Activated CD8-positive, alpha-beta memory T cell treated with anti-CD3 and anti-CD28 coated beads, Interleukin-2, amount 50 U/mL, for 48 hours (primary cell): Measurements from ENCODE around the gene RTEL1.

Experiments
- DNase-seq: peaks from one replicate; pipeline ENCODE4 v3.0.0-alpha.2; 2020

The RTEL1 gene

GRCh38 chr20:63690003-63690897 lies 32.1 kb downstream of the RTEL1 start:
- DNase-seq, result no peak

DNA sequence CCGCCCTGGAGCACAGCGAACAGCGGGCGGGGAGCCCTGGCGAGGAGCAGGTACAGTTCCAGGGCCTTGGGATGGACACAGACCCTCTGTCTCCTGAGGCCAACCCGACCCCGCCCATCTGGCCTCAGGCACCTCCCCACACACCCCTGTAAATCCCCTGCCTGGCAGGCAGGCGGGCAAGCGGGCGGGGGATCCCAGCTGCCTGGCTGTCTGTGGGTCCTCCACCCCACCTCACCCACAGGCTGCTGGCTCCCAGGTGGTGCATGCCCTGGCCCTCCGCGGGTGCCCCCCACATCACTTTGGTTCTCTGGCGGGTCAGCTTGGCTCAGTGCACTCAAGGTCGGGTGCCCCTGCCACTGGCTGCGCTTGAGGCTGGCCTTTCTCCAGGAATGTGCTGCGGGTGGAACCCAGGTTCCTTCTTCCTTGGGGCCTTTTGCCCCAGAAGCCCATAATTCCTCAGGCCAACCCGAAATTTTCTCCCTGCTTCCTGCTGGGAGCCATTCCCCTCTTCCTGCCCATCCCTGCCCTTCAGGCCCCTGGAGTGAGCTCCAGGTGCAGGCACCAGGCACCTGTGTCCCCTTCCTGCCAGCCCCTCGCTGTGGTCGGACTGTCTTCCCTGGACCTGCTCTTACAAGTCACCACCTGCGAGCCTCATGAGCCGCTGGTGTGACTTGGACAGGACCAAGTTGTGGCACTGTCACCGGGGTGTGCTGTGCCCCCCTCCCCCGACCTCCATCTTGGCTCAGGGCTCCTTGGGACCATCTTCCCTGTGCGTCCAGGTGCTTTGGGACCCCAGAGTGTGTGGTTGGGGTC lies 33.0 kb downstream of the RTEL1 start:
- DNase-seq, result no peak

- DNase-seq, result no peak
These were observed 33.8 kb downstream of the RTEL1 start for GRCh38 chr20:63691711-63692435.

DNA sequence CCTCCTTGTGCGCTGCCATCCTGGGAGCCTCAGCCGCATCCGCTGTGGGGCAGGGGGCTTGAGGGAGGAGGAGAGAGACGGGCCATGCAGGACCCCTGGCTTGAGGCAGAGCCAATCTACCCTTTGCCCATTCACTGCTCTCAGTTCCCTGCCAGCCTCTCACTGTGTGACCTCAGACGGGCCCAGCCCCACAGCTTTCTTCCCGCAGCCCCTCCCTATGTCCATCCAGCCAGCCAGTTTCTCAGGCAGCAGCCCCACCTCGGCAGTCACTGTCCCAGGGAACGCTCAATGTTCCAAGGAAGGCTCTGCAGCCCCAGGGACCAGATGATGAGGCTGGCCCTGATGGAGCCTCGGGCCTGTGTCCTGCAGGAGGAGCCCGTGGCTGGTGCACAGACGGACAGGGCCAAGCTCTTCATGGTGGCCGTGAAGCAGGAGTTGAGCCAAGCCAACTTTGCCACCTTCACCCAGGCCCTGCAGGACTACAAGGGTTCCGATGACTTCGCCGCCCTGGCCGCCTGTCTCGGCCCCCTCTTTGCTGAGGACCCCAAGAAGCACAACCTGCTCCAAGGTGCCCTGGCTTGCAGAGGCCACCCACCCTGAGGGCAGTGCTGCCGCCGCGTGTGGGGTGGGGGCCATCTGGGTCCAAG lies 34.4 kb downstream of the RTEL1 start:
- no peak for DNase-seq

GRCh38 chr20:63693083-63693732 lies 35.1 kb downstream of the RTEL1 start:
- no peak for DNase-seq

DNA sequence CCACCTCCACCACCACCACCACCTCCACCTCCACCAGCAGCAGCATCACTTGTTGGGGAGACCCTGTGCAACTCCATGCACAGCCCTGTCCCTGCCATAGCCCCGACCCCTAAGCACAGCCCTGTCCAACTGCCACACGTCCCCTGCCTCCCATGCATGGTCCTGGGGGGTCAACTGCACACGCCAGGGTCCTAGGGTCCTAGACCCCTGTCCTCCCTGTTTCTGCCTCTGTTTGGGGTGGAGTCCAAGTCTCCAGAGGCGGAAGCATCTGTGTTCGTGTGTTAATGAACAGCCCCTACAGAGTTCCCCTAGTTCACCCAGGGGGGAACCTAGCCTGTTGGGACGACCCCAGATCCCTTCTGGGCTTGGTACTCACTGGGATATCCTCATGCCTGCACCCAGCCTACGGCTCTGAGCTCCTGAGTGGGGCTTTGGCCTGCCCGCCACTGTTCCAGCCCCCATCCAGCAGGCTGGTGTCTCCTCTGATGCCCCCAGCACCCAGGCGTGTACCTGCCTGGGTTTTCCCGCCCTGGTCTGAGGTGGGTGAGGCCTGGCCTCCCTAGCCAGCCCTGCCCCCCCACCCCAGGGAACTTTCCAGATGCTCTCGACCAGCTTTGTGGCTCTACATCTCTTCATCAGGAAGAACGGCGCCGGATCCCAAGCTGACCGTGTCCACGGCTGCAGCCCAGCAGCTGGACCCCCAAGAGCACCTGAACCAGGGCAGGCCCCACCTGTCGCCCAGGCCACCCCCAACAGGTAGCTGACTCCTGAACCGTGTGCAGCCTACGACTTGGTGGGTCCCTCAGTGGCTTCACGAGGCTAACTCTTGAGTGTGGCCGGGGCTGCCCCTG lies 35.8 kb downstream of the RTEL1 start:
- no peak for DNase-seq

- no peak for DNase-seq
These were observed 36.7 kb downstream of the RTEL1 start for GRCh38 chr20:63694584-63695423.

DNA sequence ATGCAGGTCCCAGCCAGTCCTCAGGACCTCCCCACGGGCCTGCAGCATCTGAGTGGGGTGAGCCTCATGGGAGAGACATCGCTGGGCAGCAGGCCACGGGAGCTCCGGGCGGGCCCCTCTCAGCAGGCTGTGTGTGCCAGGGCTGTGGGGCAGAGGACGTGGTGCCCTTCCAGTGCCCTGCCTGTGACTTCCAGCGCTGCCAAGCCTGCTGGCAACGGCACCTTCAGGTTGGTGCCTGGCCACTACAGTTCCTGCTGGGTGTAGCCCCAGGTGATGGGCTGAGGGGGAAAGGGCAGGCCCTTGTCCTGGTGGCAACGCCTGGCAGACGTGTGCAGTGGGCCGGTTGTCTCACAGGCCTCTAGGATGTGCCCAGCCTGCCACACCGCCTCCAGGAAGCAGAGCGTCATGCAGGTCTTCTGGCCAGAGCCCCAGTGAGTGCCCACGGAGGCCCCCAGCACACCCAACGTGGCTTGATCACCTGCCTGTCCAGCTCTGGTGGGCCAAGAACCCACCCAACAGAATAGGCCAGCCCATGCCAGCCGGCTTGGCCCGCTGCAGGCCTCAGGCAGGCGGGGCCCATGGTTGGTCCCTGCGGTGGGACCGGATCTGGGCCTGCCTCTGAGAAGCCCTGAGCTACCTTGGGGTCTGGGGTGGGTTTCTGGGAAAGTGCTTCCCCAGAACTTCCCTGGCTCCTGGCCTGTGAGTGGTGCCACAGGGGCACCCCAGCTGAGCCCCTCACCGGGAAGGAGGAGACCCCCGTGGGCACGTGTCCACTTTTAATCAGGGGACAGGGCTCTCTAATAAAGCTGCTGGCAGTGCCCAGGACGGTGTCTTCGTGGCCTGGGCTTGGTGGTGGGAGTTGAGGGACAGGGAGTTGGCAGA lies 37.6 kb downstream of the RTEL1 start:
- DNase-seq, result no peak

DNA sequence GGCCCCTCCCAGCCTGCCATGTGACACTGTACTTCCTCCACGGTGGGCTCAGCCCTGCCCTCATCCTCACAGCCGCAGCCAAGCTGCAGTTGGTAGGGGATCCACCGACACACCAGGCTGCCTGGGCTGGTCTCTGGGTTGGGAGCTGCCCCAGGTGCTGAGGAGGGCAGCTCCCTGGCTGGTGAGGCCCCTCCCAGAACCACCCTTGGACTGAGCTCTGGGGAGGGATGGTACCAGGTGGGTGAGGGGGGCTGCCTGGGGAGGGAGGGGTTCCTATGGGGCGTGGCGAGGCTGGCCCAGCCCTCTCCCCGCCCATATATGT lies 38.2 kb downstream of the RTEL1 start:
- no peak for DNase-seq

GRCh38 chr20:63696628-63697356 lies 38.7 kb downstream of the RTEL1 start, which contains the start of gene TNFRSF6B:
TNFRSF6B (plus strand) TSS chr20:63696652; CDS start chr20:63696768, 116 bp downstream.
- no peak for DNase-seq

- DNase-seq, result no peak
These were observed 39.3 kb downstream of the RTEL1 start for GRCh38 chr20:63697357-63697867.

DNA sequence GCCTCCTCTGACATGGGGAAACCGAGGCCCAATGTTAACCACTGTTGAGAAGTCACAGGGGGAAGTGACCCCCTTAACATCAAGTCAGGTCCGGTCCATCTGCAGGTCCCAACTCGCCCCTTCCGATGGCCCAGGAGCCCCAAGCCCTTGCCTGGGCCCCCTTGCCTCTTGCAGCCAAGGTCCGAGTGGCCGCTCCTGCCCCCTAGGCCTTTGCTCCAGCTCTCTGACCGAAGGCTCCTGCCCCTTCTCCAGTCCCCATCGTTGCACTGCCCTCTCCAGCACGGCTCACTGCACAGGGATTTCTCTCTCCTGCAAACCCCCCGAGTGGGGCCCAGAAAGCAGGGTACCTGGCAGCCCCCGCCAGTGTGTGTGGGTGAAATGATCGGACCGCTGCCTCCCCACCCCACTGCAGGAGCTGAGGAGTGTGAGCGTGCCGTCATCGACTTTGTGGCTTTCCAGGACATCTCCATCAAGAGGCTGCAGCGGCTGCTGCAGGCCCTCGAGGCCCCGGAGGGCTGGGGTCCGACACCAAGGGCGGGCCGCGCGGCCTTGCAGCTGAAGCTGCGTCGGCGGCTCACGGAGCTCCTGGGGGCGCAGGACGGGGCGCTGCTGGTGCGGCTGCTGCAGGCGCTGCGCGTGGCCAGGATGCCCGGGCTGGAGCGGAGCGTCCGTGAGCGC lies 39.9 kb downstream of the RTEL1 start:
- DNase-seq, result no peak

DNA sequence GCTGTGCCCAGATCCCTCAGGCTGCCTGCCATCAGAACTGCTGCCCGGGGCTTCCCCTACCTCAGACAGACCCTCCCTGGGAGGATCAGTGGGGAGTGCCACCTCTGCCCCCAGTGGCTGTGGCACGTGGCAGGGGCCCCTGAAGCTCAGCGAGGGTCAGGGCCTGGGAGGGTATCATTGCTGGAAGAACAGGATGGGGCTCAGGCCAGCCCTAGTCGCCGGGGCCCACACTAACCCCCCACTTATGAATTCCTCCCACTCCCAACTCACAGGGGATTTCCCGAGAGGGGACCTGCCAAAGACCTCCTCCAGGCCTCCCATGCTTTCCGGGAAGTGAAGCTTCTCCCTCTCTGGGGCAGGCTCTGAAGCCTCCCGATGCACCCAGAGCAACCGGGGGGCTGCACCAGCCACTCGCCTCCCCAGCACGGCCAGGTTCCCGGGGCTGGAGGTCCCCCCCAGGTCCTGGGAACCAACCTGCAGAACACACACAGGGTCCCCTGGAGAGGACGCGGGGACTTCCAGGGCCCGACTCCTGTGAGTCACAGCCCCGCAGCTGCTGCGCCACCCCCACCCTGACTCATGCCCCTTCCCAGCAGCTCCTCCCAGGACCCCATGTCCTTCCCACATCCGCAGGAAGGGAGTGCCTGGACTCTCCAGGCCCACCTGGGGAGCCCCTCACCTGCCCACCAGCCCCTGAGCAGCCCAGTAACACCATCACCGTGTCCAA lies 40.8 kb downstream of the RTEL1 start:
- peak; percentile 78 for DNase-seq

DNA sequence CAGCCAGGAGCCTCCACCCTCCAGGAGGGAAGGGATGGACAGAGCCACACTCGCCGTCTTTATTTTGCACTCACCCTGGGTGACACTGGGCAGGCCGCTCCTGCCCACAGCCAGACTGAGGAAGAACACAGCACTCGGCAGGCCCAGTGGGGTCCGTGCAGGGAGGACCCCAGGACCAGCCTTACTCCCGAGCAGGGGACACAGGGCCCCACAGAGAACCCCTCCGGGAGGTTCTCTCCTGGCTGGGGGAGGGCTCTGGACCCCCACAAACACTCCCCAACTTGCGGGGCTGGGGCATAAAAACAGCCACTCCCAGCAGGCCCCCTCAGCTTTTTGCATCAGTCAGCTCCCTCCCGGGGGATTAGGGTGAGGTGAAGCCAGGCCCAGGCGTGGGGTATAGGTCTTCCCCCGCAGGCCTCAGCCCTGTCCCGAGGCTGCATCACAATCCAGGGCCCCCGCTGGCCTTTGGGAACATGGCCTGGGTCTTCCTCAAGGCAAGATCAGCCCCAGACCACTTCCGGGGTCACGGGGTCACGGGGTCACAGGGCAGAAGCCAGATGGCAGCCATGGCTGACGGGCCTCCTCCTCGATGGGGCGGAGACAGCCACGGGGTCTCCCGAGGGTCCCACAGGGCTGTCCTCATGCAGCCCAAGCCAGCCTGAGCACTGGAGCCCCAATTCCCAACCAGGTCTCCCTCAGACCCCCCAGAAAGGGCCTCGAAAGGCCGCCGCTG lies 41.5 kb downstream of the RTEL1 start:
- DNase-seq, result no peak

- DNase-seq, result no peak
These were observed 42.3 kb downstream of the RTEL1 start for GRCh38 chr20:63700199-63701050.

DNA sequence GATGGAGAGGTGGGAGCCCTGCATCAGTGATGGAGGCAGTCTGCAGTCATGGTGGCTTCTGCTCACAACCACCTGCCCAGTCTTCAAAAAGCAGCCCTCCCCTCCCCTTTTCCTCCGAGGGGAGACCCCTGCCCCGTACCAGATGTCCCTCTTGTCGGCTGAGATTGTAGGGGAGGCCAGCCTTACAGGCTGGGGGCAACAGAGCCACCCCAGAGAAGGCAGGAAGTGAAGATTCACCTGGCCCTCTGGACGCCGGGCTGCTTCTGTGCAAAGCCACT lies 42.9 kb downstream of the RTEL1 start:
- no peak for DNase-seq
